ENCODE results near the gene USP48. TPM values are rescaled to one million over a fixed set of nuclear protein-coding genes. Genes with fewer than 3 reads are reported as not detected.

Gene USP48
- total RNA-seq (25.3 TPM), polyA plus RNA-seq (34.3 TPM)
- long read RNA-seq, donor 1, partial matches to known transcripts: 0 of 1 reads
- long read RNA-seq, donor 1, other reads (novel, unspliced or antisense): 0 of 1 reads
- long read RNA-seq, donor 2, full-length matches to known transcripts: 12 of 32 reads
- long read RNA-seq, donor 2, partial matches to known transcripts: 20 of 32 reads
- long read RNA-seq, donor 2, other reads (novel, unspliced or antisense): 0 of 32 reads
- long read RNA-seq, donor 3, full-length matches to known transcripts: 8 of 14 reads
- long read RNA-seq, donor 3, partial matches to known transcripts: 6 of 14 reads
- long read RNA-seq, donor 3, other reads (novel, unspliced or antisense): 0 of 14 reads
- long read RNA-seq, donor 4, partial matches to known transcripts: 6 of 6 reads
- long read RNA-seq, donor 4, other reads (novel, unspliced or antisense): 0 of 6 reads
- long read RNA-seq, donor 5, transcript USP48-205 (11 exons, 2,818 nt): major isoform, 7 of 8 reads
- long read RNA-seq, donor 5, partial matches to known transcripts: 0 of 8 reads
- long read RNA-seq, donor 5, other reads (novel, unspliced or antisense): 0 of 8 reads
- long read RNA-seq, donor 6, partial matches to known transcripts: 7 of 10 reads
- long read RNA-seq, donor 6, other reads (novel, unspliced or antisense): 0 of 10 reads
- long read RNA-seq, donor 7, partial matches to known transcripts: 0 of 1 reads
- long read RNA-seq, donor 7, other reads (novel, unspliced or antisense): 0 of 1 reads
- long read RNA-seq, donor 8, full-length matches to known transcripts: 3 of 3 reads
- long read RNA-seq, donor 8, partial matches to known transcripts: 0 of 3 reads
- long read RNA-seq, donor 8, other reads (novel, unspliced or antisense): 0 of 3 reads
- long read RNA-seq, donor 9, full-length matches to known transcripts: 3 of 3 reads
- long read RNA-seq, donor 9, partial matches to known transcripts: 0 of 3 reads
- long read RNA-seq, donor 9, other reads (novel, unspliced or antisense): 0 of 3 reads
- long read RNA-seq, donor 10, partial matches to known transcripts: 0 of 1 reads
- long read RNA-seq, donor 10, other reads (novel, unspliced or antisense): 0 of 1 reads

GRCh38 chr1:21782868-21783678, at the start of gene USP48:
Gene USP48, minus strand, starts transcription at chr1:21783149. Its CDS starts 192 bp downstream, at chr1:21782957.
- peaks cover 4 to 16% of the 10 kb centered on the region in 2 donors for H3K4me1 ChIP-seq (ENCODE audit: control insufficient read depth in 2 of 2, insufficient read depth in 2 of 2, low read length in 2 of 2)
- WGBS: under 1% methylated on average over 82 of the region's 82 CpGs
- peak within 1 kb of the TSS; percentile 96 to 100 for H3K27ac ChIP-seq (ENCODE audit: low read depth in 1 of 2, low read length in 1 of 2)
- DNase-seq (ENCODE audit: low read depth in 6 of 9, low spot score in 9 of 9): peak; percentile 90 to 98 (median 96)
- no peaks in the 10 kb centered on the region for H3K36me3 ChIP-seq (ENCODE audit: control insufficient read depth in 2 of 2, insufficient read depth in 2 of 2, low read length in 1 of 2)
- H3K27me3 ChIP-seq (ENCODE audit: control insufficient read depth in 2 of 2, insufficient read depth in 1 of 2, low read length in 1 of 2): no peaks in the 10 kb centered on the region
- peak within 1 kb of the TSS; percentile 82 to 93 for H3K4me3 ChIP-seq (ENCODE audit: low read length in 2 of 2)
- no peaks in the 10 kb centered on the region for H3K9me3 ChIP-seq (ENCODE audit: control insufficient read depth in 2 of 2, insufficient read depth in 1 of 2, low read length in 1 of 2)

- no peak for DNase-seq (ENCODE audit: low read depth in 6 of 9, low spot score in 9 of 9)
- no peaks in the 10 kb centered on the region for H3K36me3 ChIP-seq (ENCODE audit: control insufficient read depth in 2 of 2, insufficient read depth in 2 of 2, low read length in 1 of 2)
- WGBS: 96% methylated on average over 14 of the region's 14 CpGs
- H3K4me1 ChIP-seq (ENCODE audit: control insufficient read depth in 2 of 2, insufficient read depth in 2 of 2, low read length in 2 of 2): no peaks in the 10 kb centered on the region
- no peaks in the 10 kb centered on the region for H3K27me3 ChIP-seq (ENCODE audit: control insufficient read depth in 2 of 2, insufficient read depth in 1 of 2, low read length in 1 of 2)
- peaks cover 2 to 14% of the 10 kb centered on the region in 2 donors for H3K9me3 ChIP-seq (ENCODE audit: control insufficient read depth in 2 of 2, insufficient read depth in 1 of 2, low read length in 1 of 2)
- H3K27ac ChIP-seq (ENCODE audit: low read depth in 1 of 2, low read length in 1 of 2): no peak overlapping the region
- no peak overlapping the region for H3K4me3 ChIP-seq (ENCODE audit: low read length in 2 of 2)
Observed at GRCh38 chr1:21831454-21831970, 48.6 kb upstream of the USP48 start.

GRCh38 chr1:21830792-21831453, 48.0 kb upstream of the USP48 start:
- no peaks in the 10 kb centered on the region for H3K4me1 ChIP-seq (ENCODE audit: control insufficient read depth in 2 of 2, insufficient read depth in 2 of 2, low read length in 2 of 2)
- WGBS: 97% methylated on average over 23 of the region's 23 CpGs
- DNase-seq (ENCODE audit: low read depth in 6 of 9, low spot score in 9 of 9): no peak
- no peaks in the 10 kb centered on the region for H3K27me3 ChIP-seq (ENCODE audit: control insufficient read depth in 2 of 2, insufficient read depth in 1 of 2, low read length in 1 of 2)
- H3K36me3 ChIP-seq (ENCODE audit: control insufficient read depth in 2 of 2, insufficient read depth in 2 of 2, low read length in 1 of 2): no peaks in the 10 kb centered on the region
- H3K4me3 ChIP-seq (ENCODE audit: low read length in 2 of 2): no peak overlapping the region
- H3K9me3 ChIP-seq (ENCODE audit: control insufficient read depth in 2 of 2, insufficient read depth in 1 of 2, low read length in 1 of 2): peaks cover 2 to 14% of the 10 kb centered on the region in 2 donors
- no peak overlapping the region for H3K27ac ChIP-seq (ENCODE audit: low read depth in 1 of 2, low read length in 1 of 2)

GRCh38 chr1:21829294-21829693, 46.3 kb upstream of the USP48 start:
- Histone ChIP-seq H3K4me1 (ENCODE audit: control insufficient read depth in 2 of 2, insufficient read depth in 2 of 2, low read length in 2 of 2) (no peaks in the 10 kb centered on the region), H3K9me3 (ENCODE audit: control insufficient read depth in 2 of 2, insufficient read depth in 1 of 2, low read length in 1 of 2) (peaks cover 2 to 8% of the 10 kb centered on the region in 2 donors), H3K4me3 (ENCODE audit: low read length in 2 of 2) (no peak overlapping the region), H3K36me3 (ENCODE audit: control insufficient read depth in 2 of 2, insufficient read depth in 2 of 2, low read length in 1 of 2) (no peaks in the 10 kb centered on the region), H3K27me3 (ENCODE audit: control insufficient read depth in 2 of 2, insufficient read depth in 1 of 2, low read length in 1 of 2) (no peaks in the 10 kb centered on the region), H3K27ac (ENCODE audit: low read depth in 1 of 2, low read length in 1 of 2) (no peak overlapping the region)
- WGBS: 92% methylated on average over 17 of the region's 17 CpGs
- DNase-seq (ENCODE audit: low read depth in 6 of 9, low spot score in 9 of 9): no peak

GRCh38 chr1:21828506-21829210, 45.7 kb upstream of the USP48 start:
- Histone ChIP-seq H3K27me3 (ENCODE audit: control insufficient read depth in 2 of 2, insufficient read depth in 1 of 2, low read length in 1 of 2) (no peaks in the 10 kb centered on the region), H3K27ac (ENCODE audit: low read depth in 1 of 2, low read length in 1 of 2) (no peak overlapping the region), H3K4me3 (ENCODE audit: low read length in 2 of 2) (no peak overlapping the region), H3K9me3 (ENCODE audit: control insufficient read depth in 2 of 2, insufficient read depth in 1 of 2, low read length in 1 of 2) (peaks cover 2% of the 10 kb centered on the region in 2 donors), H3K4me1 (ENCODE audit: control insufficient read depth in 2 of 2, insufficient read depth in 2 of 2, low read length in 2 of 2) (no peaks in the 10 kb centered on the region), H3K36me3 (ENCODE audit: control insufficient read depth in 2 of 2, insufficient read depth in 2 of 2, low read length in 1 of 2) (no peaks in the 10 kb centered on the region)
- WGBS: 97% methylated on average over 28 of the region's 28 CpGs
- no peak for DNase-seq (ENCODE audit: low read depth in 6 of 9, low spot score in 9 of 9)

GRCh38 chr1:21828075-21828474, 45.1 kb upstream of the USP48 start:
- Histone ChIP-seq H3K27ac (ENCODE audit: low read depth in 1 of 2, low read length in 1 of 2) (no peak overlapping the region), H3K4me1 (ENCODE audit: control insufficient read depth in 2 of 2, insufficient read depth in 2 of 2, low read length in 2 of 2) (no peaks in the 10 kb centered on the region), H3K27me3 (ENCODE audit: control insufficient read depth in 2 of 2, insufficient read depth in 1 of 2, low read length in 1 of 2) (no peaks in the 10 kb centered on the region), H3K4me3 (ENCODE audit: low read length in 2 of 2) (no peak overlapping the region), H3K9me3 (ENCODE audit: control insufficient read depth in 2 of 2, insufficient read depth in 1 of 2, low read length in 1 of 2) (peaks cover 0 to 2% of the 10 kb centered on the region in 2 donors), H3K36me3 (ENCODE audit: control insufficient read depth in 2 of 2, insufficient read depth in 2 of 2, low read length in 1 of 2) (no peaks in the 10 kb centered on the region)
- no peak for DNase-seq (ENCODE audit: low read depth in 6 of 9, low spot score in 9 of 9)
- WGBS: 96% methylated on average over 13 of the region's 13 CpGs

- Histone ChIP-seq H3K36me3 (ENCODE audit: control insufficient read depth in 2 of 2, insufficient read depth in 2 of 2, low read length in 1 of 2) (no peaks in the 10 kb centered on the region), H3K4me3 (ENCODE audit: low read length in 2 of 2) (no peak overlapping the region), H3K4me1 (ENCODE audit: control insufficient read depth in 2 of 2, insufficient read depth in 2 of 2, low read length in 2 of 2) (no peaks in the 10 kb centered on the region), H3K27me3 (ENCODE audit: control insufficient read depth in 2 of 2, insufficient read depth in 1 of 2, low read length in 1 of 2) (no peaks in the 10 kb centered on the region), H3K9me3 (ENCODE audit: control insufficient read depth in 2 of 2, insufficient read depth in 1 of 2, low read length in 1 of 2) (peaks cover 0 to 2% of the 10 kb centered on the region in 2 donors), H3K27ac (ENCODE audit: low read depth in 1 of 2, low read length in 1 of 2) (no peak overlapping the region)
- DNase-seq (ENCODE audit: low read depth in 6 of 9, low spot score in 9 of 9): no peak
- 96% methylated on average over 5 of the region's 5 CpGs for WGBS
Observed at GRCh38 chr1:21827141-21827679, 44.3 kb upstream of the USP48 start.
